Measurements from ENCODE around the gene AJAP1. TPM values are rescaled to one million over a fixed set of nuclear protein-coding genes. Genes with fewer than 3 reads are reported as not detected.

Gene AJAP1
- total and polyA plus RNA-seq, 2 of the 8 experiments (the other 6 are each of a cell fraction or from before 2014, with no cell fraction given), result 1.9 to 6.2 TPM

DNA sequence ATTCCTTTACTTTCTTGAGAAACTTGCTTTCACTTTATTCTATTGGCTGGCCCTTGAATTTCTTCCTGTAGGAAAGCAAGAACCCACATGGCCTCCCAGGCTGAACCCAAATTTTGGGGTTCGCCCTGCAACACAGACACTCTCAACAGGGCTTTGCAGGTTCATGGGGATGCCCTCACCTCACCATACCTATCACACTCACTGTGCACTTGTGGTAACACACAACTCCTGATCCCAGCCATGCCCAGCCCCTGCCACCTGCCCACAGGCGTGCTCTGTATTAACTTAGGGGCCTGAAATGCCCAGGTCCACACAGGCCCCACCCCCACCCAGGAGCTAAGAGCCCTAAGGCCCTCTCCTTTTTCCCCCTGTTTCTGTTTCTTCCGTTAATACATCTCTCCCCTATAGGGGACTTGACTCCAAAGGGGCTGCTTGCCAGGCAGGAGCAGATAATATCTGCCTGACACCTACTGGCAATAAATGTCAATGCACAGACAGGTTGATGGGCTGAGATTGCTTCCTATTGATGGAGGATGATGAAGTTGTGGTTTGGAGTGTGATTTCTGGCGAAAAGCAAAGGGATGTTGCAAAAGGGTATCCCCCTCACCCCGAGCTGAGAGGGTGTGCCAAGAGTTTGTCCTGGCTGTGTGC, 171.5 kb downstream of the AJAP1 start:
- Histone ChIP-seq H2AK5ac (ENCODE audit: low read depth, low read length) (peak overlapping the region; percentile 82; the same call in 1 of the 2 replicates), H4K5ac (ENCODE audit: insufficient read length, low read depth, low read length) (no peak overlapping the region), H3K56ac (replicated peaks; ENCODE audit: insufficient read length, low read depth, low read length) (no peak overlapping the region), H3K4me2 (ENCODE audit: insufficient read depth in 1 of 2, low read depth in 2 of 2, low read length in 2 of 2) (no peak overlapping the region), H2BK12ac (ENCODE audit: low read depth, low read length) (peak overlapping the region; percentile 99; the same call in 1 of the 2 replicates), H3K79me1 (ENCODE audit: low read depth, low read length) (no peaks in the 10 kb centered on the region), H4K8ac (ENCODE audit: extremely low read depth, insufficient read depth, low read length) (no peak overlapping the region), H3K4me1 (replicated peaks in 1 of 4; ENCODE audit: control insufficient read depth in 3 of 4, insufficient read depth in 4 of 4, low read length in 3 of 4) (peaks cover 0 to 3% (median 2%) of the 10 kb centered on the region in 4 experiments; a peak in 2 of 7 replicates), H3K4ac (replicated peaks; ENCODE audit: insufficient read length, low read depth, low read length) (peak overlapping the region; percentile 13), H2BK15ac (ENCODE audit: low read length) (peak overlapping the region; percentile 81; the same call in 1 of the 2 replicates), H3K23ac (ENCODE audit: insufficient read length) (no peak overlapping the region), H3K36me3 (ENCODE audit: control insufficient read depth in 2 of 4, insufficient read depth in 4 of 4, low read length in 3 of 4) (peaks cover 0 to 2% (median 0%) of the 10 kb centered on the region in 4 experiments; a peak in 1 of 8 replicates), H3K27me3 (replicated peaks in 1 of 4; ENCODE audit: control insufficient read depth in 3 of 4, extremely low read depth in 1 of 4, insufficient read depth in 3 of 4, low read length in 3 of 4) (no peaks in the 10 kb centered on the region), H3K9ac (replicated peaks in 1 of 4; ENCODE audit: extremely low read depth in 1 of 4, low read depth in 3 of 4, low read length in 3 of 4) (no peak overlapping the region), H3K9me3 (ENCODE audit: insufficient read depth in 2 of 2, low read depth in 1 of 2, low read length in 1 of 2) (peaks cover 3 to 12% of the 10 kb centered on the region in 2 experiments; a peak in 2 of 4 replicates), H2AFZ (ENCODE audit: low read length) (no peak overlapping the region), H3K23me2 (ENCODE audit: low read depth, low read length) (0 out of 2 replicates have a peak, but pooled peaks cover 4% of the 10 kb centered on the region), H2BK5ac (ENCODE audit: low read depth, low read length) (peak overlapping the region; percentile 75; the same call in 1 of the 2 replicates), H2BK20ac (ENCODE audit: low read length) (0 out of 2 replicates have a peak overlapping the region, but pooled peaks have one; percentile 90), H3K18ac (ENCODE audit: extremely low read depth, low read length) (peak overlapping the region; percentile 48; the same call in 1 of the 2 replicates), H3K79me2 (ENCODE audit: control insufficient read depth in 1 of 2, insufficient read depth in 2 of 2, low read length in 2 of 2) (no peaks in the 10 kb centered on the region), H4K91ac (replicated peaks; ENCODE audit: insufficient read length, low read length) (no peak overlapping the region), H2BK120ac (replicated peaks; ENCODE audit: low read depth, low read length) (no peak overlapping the region), H3K14ac (ENCODE audit: insufficient read length) (no peak overlapping the region), H3K27ac (ENCODE audit: low read depth, low read length) (no peak overlapping the region), H4K20me1 (replicated peaks in 1 of 2; ENCODE audit: control insufficient read depth in 1 of 2, insufficient read depth in 2 of 2, low read length in 2 of 2) (no peaks in the 10 kb centered on the region), H3K4me3 (ENCODE audit: extremely low read depth in 1 of 4, insufficient read depth in 2 of 4, low read depth in 3 of 4, low read length in 4 of 4) (no peak overlapping the region)
- ChIA-PET CTCF (ENCODE audit: partially characterized antibody) (interaction anchor here (0.9 to 6.9 kb wide), 6 partner anchors 79 to 563 kb away, joined by 3 to 51 read pairs (median 4); partner anchors contain the start of gene AJAP1), POLR2A (ENCODE audit: partially characterized antibody) (no interaction called here)
- peak; percentile 87 for FAIRE-seq
- 62% methylated on average over 5 of the region's 5 CpGs; no CpG with 5 or more reads in 1 of the 2 experiments for WGBS, 2 experiments (ENCODE audit: extremely low coverage in 1 of 2, insufficient coverage in 1 of 2, insufficient read length in 1 of 2, insufficient replicate concordance in 2 of 2, low coverage in 1 of 2, low lambda C conversion rate in 2 of 2, missing lambda C conversion rate in 1 of 2)
- no peak for TF ChIP-seq BACH1 (IDR thresholded peaks at IDR 0.05; ENCODE audit: low read length)
- TF ChIP-seq RAD21 (IDR thresholded peaks at IDR 0.05 in 1 of 2, conservative IDR thresholded peaks at IDR 0.05 in 1 of 2; ENCODE audit: low read depth in 2 of 2, low read length in 2 of 2), result peak; percentile 88 to 92
- no peak for TF ChIP-seq EZH2 (IDR thresholded peaks at IDR 0.05; ENCODE audit: low read depth, low read length, severe bottlenecking)
- TF ChIP-seq, protein P1, sequence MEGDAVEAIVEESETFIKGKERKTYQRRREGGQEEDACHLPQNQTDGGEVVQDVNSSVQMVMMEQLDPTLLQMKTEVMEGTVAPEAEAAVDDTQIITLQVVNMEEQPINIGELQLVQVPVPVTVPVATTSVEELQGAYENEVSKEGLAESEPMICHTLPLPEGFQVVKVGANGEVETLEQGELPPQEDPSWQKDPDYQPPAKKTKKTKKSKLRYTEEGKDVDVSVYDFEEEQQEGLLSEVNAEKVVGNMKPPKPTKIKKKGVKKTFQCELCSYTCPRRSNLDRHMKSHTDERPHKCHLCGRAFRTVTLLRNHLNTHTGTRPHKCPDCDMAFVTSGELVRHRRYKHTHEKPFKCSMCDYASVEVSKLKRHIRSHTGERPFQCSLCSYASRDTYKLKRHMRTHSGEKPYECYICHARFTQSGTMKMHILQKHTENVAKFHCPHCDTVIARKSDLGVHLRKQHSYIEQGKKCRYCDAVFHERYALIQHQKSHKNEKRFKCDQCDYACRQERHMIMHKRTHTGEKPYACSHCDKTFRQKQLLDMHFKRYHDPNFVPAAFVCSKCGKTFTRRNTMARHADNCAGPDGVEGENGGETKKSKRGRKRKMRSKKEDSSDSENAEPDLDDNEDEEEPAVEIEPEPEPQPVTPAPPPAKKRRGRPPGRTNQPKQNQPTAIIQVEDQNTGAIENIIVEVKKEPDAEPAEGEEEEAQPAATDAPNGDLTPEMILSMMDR (IDR thresholded peaks at IDR 0.05; ENCODE audit: control extremely low read depth in 1 of 3, insufficient read depth in 1 of 3, low read depth in 1 of 3, low read length in 3 of 3), result peak; percentile 10 to 89 (median 82)
- TF ChIP-seq YY1 (IDR thresholded peaks at IDR 0.05; ENCODE audit: low read depth, low read length), result 0 out of 2 replicates have a peak, but pooled peaks have one; percentile 41
- DNase-seq (ENCODE audit: low read depth in 1 of 2, low spot score in 2 of 2), result peak in 1 of 2 experiments; percentile 7

All from H1 (cell line).